Measurements from ENCODE around the gene PSEN2.
"Not testable (repeated sequence)": the region's sequence is repeated elsewhere in the genome, so short reads cannot be mapped to it uniquely, and the experiment has no call there.

Gene PSEN2

DNA sequence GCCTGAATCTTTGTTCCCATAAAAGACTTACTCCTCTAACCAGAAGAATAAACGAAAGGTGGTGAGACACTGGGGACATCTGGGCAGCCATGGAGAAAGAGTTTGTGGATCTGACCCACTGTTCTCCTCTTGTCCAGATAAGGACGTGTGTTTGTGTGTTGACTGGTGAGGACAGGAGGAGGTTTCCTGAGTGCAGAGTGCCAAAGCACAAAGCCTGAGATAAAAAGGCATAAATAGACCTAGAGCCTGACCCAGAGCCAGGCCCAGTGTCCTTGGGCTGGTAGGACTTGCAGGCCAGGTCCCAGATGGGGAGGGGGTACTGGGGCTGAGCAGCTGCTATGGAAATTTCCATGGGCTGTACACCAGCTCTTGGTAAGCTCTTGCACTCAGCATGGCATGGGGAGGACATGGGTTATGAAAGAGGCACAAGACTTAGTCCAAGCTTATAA is 50.1 kb downstream of the PSEN2 start:
- no peak for DNase-seq

DNA sequence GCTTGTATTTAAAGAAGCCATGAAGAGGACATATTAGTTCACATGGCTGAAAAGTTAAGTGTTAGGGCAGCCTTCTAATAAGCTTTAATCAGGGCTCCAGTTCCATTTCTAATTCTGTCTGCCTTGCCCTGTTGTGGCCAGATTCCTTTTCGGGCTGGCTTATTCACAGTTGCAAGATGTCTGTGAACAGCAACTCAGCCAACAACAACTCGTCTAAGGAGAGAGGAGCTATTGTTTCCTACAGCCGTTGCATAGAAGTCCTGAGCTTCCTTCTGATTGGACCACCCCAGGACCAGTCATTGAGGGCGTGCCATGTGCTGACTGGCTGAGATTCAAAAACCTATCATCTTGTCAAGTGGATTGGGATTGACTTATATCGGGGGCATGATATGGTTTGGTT is 51.1 kb downstream of the PSEN2 start:
- no peak for DNase-seq

DNA sequence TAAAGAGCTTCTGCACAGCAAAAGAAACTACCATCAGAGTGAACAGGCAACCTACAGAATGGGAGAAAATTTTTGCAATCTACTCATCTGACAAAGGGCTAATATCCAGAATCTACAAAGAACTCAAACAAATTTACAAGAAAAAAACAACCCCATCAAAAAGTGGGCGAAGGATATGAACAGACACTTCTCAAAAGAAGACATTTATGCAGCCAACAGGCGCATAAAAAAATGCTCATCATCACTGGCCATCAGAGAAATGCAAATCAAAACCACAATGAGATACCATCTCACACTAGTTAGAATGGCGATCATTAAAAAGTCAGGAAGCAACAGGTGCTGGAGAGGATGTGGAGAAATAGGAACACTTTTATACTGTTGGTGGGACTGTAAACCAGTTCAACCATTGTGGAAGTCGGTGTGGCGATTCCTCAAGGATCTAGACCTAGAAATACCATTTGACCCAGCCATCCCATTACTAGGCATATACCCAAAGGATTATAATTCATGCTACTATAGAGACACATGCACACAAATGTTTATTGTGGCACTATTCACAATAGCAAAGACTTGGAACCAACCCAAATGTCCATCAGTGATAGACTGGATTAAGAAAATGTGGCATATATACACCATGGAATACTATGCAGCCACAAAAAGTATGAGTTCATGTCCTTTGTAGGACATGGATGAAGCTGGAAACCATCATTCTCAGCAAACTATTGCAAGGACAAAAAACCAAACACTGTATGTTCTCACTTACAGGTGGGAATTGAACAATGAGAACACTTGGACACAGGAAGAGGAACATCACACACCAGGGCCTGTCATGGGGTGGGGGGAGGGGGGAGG is 59.1 kb downstream of the PSEN2 start:
- DNase-seq, result not testable (repeated sequence)

DNA sequence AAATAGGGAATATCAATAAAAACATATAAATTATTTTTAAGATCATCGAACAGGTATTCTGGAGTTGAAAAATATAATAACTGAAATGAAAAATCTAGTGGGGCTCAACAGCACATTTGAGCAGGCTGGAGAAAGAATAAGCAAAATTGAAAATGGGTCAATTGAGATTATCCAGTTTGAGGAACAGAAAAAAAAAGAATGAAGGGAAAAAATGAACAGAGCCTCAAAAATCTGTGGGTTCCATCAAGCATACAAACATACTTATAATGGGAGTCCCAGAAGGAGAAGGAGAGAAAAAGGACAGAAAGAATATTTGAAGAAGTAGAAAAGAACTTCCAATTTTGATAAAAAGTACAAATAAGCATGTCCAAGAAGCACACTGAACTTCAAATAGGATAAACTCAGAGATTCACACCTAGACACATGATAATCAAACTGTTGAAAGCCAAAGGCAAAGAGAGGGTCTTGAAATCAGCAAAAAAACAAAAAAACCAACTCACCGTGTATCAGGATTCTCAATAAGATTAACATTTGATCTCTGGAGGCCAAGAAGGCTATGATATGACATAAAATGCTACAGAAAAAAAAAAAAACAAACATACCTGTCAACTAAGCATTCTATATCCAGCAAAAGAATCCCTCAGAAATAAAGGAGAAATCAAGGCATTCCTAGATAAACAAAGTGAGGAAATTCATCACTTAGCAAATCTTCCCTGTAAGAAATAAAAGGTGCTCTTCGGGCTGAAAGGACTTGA is 64.2 kb downstream of the PSEN2 start:
- no peak for DNase-seq

DNA sequence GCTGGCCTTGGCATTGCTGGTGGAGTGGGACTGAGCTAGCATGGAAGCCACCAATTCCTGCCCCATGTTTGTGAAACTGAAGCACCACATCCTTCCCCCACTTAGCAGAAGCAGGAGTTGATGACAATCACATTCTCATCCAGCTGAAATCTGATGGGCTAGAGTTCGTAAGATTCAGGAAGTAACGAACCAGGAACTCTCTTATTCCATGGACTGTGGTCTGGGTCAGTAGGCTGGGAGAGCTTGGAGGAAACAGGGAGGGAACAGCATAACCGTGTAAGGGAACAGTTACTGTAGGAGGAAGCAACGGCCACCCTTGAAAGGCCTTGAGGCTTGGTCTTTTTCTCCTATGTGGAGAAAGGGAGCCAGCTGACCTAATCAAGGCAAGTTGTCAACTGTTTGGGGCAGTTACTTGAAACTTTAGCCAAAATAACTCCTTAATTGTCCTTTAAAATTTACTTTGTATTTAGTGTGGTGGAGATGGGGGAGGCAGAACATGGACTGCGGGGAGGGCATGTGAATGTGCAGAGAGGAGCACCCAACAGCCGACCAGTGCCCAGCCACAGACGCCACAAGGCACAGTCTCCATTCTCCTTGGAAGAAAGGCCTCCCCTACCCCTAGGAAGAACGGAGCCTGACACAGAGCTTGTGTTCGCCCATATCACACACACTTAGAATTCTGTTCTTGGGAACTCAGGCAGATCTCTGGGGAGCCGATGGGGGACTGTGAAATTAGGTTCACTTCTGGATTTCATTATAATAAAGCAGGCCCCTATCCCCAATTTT is 67.7 kb downstream of the PSEN2 start:
- no peak for DNase-seq

DNA sequence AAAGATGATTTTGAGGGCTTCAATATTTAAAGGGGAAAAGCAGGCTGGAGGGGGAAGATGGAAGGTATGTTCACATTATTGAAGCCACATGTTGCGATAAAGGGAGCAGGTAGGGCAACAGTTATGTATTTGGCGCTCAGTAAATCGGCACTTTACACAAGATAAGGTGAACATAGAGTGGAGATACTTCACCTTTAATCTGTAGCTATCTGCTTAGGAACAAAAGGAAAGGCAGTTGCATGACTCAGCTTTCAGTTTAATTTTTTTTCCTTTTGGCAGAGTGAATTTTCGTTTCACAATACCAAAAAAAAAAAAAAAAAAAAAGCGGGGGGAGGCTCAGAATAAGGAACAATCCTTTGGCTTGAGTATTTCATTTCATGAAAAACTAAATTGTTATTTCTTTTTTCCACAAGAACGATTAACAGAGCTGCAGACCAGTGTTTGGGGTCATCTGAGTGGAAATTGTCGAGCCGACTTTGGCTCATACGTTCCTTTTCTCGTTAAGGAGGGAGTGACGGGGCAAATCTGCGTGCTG is 68.6 kb downstream of the PSEN2 start:
- DNase-seq, result peak; percentile 43

DNA sequence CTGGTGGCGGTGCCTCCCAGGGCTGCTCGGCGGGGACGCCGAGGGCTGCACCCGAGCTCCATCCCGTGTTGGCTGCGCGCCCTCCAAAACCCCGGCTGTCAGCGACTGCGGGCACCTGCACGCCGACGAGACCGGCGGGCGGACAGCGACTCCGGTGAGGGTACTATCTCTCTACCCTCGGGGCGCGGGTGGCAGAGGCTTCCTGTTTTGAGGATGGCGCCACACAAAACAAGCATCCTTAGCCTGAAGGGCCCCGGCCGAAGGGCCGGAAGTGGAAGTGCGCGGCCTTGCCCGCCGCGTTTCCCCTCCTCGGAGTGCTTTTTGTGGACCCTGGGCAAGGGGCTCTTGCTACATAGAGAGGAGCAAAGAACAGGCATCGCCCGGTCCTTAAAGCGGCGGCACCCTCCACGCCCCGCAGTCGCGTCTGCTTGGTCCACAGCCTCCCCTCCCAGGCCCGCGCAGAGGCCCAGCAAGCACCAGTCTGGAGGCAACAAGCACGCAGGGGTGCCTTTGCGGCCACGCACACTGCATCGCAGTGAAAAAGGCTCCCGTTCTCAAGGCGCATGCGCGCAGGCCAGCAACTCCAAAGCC is 69.1 kb downstream of the PSEN2 start:
- peak; percentile 82 for DNase-seq

DNA sequence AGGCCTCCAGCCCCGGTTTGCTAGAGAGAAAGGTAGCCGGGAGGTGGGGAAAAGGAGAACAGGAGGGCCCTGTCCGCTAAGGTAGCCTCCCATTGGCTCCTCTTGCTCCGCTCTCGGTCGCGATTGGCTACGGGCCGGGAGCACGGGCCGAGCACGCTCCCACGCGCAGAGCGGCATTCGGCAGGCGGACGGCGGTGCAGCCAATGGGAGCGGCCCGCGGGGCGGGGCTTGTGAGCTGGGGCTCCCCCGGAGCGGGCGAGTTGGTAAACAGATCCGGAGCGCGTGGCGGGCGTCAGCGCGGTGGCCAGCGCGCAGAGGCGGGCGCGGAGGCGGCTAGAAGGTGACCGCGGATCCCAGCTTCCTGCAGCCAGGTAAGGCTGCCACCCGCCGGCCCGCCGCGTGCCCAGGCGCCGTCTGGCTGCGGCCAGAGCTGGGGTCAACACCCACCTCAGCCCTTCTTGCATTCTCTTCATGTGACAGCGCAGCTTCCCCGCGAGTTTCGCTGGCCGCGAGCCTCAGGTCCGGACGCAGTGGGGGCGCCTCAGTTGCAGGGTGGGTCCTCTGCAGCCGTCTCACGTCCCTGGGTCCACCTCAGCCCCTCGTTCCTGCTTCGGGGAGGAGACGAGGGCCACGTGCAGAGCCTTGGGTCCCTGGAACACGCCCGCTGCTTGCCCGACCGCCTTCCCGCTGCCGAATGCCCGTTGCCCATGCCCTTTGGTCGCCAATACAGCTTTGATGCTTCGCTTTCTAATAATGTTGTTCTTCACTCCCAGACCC is 69.8 kb downstream of the PSEN2 start, which contains the start of gene COQ8A:
COQ8A (plus strand) TSS at position 266 of the 777 bp plus-strand sequence. CDS start 21,092 bp downstream, outside the sequence.
- peak; percentile 100 for DNase-seq

DNA sequence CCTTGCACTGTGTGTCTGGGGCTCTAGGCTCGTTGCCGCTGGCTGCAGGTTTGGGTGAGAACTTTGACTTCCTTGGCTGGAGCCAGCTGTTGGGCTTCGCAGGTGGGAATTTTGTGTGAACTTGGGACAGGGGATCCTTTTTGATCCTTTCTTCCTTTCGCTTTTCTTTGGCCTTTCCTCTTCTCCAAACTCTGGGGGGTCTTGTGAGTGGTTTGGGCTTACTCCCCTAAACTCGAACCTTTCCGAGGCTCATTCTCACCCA is 70.3 kb downstream of the PSEN2 start:
- no peak for DNase-seq

DNA sequence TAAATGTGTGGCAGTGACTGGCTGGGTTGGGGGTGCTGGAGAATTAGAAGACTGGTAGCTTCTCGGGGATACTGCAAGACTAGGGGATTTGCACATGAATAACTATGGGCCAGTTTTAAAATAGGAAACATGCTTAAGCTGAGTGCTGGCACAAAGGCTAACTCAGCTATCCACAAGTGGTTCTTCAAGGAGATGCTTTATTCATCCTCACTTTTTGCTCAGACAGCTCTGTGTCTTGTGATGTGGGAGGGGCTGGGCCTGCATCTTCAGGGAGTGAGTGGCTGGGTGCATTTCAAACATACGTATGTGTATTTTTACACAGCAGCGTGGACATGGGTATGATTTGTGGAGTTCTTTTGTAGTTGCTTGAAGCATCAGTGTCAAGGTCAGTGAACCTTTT is 72.0 kb downstream of the PSEN2 start:
- DNase-seq, result no peak

DNA sequence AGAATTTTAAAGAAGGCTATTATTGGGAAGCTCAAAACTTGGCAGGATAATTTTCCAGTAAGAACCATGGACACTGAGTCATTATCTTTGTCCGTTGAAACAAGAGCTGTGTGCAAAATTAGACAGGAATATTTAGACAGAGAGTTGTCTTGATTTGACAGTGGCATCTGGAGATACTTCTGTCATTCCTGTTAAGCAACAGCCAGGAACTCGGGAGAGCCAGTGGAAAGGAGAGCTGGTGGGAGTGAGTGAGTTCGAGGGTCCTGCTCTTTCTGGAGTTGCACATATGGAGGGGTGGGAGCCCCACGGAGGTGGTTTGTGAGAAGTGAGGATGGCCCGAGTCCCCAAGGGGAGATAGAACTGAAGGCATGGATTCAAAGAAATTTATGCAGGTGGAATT is 72.7 kb downstream of the PSEN2 start:
- no peak for DNase-seq

DNA sequence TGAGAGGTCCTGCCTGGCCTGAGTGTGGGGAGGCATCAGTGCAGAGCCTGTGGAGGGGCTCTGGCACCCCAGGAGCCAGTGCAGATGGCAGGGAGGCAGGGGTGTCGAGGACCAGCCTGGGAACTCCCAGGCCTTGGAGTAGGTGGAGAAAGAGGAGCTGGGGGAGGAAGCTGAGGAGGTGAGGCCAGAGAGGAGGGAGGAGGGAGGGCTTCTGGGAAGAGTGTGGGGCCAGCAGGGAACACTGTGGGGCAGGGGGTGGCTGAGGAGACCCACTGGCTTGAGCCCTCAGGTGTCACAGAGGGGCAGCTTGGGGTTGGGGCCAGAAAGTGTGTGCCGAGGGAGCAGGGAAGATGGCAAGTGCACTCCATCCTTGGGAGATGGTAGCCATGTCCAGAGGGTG is 73.5 kb downstream of the PSEN2 start:
- no peak for DNase-seq

DNA sequence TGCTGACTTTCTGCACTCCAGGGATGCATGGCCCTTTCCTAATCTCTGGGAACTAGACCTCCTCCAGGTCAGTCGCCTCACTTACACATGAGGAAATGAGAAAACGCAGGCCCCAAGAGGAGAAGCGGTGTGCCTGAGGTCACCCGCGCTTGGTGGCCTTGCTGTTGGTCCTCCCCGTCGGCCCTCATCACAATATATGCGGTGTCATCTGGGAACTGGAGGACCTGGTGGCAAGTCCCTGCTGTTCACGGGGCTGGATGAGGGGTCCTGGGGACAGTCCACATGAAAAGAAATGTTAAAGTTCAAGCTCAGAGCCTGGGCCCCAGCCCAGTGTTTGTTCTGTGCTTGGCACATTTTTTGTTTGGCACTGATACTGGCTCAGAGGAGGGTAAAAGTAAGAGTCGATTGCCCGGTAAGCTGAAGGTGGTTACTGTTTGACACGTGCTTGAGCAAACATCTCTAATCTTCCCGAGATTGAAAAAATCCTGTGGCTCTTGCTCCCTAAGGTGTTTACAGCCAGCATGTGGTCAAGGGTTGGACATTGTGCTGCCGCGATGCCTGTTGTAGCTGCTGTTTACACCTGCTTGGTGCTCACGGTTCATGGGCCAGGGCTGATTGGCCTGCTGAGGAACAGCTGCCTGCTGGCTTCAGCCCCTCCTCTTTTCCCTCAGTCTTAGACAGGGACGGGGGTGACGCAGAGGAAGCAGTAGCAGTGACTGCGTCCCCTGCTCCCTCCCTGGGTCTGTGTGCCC is 74.9 kb downstream of the PSEN2 start:
- DNase-seq, result no peak

Measured in activated CD4-positive, alpha-beta T cell treated with anti-CD3 and anti-CD28 coated beads, Interleukin-2, Interleukin-6, amounts not matched to agents 100 ng/mL and 50 ng/mL, durations not matched to agents 16 hours and 8 hours (primary cell).